ENCODE measurements around the gene PDE6B. TPM values are rescaled to one million over a fixed set of nuclear protein-coding genes. Genes with fewer than 3 reads are reported as not detected.

Gene PDE6B
- total RNA-seq, 1 donor from 2014 or later: 3.5 TPM

DNA sequence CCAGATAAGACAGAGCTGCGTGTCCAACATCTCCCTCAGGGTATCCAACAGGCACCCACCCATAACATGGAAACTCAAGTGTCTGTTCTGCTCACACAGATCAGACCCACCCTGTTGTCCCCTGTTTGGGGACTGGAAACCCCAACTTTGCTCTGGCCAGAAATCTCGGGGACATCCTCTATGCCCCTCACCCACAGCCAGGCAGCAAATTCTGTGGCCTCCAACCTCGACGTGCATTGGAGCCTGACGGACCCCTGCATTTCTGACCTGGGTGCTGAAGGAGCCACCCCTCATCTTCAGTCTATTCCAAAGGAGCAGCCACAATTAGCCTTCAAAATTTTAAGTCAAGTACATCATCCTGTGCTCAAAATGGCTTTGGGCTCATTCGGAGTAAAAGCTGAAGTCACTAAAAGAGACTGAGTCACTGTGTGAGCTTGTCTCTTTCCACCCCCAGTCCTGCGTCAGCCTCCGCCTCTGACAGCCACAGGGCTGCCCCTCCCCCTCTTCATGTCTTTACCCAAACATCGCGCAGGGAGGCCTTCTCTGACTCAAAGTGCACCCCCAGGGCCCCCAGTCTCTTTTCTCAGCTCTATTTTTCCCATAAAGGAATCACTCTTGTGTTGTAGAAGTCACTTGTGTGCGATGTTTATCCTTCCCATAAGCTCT lies 24.4 kb upstream of the PDE6B start:
- DNase-seq: no peak

DNA sequence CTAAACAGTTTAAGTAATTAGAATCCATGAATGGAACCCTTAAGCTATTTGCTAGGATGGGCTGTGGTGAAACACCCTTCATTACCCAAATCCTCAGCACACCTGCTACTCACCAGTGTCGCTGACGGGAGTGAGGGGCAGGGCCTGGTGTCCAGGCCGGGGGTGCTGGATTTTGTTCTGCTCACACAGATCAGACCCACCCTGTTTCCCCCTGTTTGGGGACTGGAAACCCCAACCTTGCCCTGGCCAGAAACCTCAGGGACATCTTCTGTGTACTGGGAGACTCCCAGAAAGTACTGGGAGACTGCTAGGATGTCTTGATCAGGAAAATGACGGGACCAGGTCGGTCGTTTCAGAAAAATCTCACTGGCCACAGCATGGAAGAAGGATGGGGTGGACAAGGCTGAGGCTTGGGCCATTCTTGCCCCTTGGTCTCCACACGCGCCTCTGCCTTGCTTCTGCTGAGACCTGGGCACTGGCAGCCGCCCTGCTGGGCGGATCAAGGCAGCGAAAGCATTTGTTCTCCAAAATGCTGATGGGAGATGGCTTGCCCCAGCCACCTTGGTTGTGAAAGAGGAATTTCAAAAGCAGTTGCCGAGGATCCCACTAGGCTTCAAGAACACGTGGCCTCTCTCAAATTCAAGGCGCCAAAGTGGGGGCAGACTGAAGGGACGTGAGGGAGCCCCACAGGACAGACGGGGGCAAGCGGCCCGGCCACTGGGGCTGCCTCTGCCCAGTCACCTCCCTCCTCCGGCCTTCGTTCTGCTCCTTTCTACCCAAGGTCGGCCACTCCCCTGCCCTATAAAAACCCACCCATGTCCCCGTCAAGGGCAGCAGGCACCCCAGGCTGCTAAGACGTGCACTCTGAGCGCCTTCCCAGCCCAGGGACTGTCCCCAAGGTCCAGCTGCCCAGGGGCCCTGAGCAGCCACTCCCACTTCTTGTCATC lies 23.5 kb upstream of the PDE6B start:
- no peak for DNase-seq

DNA sequence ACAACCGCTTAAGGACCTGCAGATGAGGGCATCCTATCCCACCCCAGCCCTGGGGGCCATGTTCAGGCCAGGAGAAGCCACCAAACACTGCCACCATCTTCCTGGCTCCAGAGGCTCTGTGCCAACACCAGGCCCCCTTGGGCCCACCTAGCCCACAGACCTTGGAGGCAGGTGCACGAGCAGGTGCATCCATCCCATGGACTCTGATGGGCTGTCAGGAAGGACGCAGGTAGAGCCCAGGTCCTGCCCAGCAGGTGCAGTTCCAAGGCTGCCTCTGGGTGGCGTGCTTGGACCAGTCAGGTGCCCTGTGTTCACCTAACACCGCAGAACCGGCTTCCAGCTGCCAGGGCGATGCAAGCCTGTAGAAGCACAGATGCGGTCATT lies 22.8 kb upstream of the PDE6B start:
- DNase-seq: peak; percentile 71

DNA sequence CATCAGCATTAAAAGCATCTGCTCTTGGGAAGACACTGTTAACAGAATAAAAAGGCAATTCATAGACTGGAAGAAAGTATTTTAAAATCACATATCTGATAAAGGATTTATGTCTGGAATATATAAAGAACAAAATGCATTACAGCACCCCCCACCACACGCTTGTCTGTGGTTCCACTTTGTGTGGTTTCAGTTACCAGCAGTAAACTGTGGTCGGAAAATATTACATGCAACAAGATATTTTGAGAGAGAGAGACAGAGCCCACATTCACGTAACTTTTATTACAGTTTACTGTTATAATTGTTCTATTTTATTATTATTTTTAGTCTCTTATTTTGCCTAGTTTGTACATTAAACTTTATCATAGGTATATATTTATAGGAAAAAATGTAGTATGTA lies 21.2 kb upstream of the PDE6B start:
- DNase-seq: no peak

DNA sequence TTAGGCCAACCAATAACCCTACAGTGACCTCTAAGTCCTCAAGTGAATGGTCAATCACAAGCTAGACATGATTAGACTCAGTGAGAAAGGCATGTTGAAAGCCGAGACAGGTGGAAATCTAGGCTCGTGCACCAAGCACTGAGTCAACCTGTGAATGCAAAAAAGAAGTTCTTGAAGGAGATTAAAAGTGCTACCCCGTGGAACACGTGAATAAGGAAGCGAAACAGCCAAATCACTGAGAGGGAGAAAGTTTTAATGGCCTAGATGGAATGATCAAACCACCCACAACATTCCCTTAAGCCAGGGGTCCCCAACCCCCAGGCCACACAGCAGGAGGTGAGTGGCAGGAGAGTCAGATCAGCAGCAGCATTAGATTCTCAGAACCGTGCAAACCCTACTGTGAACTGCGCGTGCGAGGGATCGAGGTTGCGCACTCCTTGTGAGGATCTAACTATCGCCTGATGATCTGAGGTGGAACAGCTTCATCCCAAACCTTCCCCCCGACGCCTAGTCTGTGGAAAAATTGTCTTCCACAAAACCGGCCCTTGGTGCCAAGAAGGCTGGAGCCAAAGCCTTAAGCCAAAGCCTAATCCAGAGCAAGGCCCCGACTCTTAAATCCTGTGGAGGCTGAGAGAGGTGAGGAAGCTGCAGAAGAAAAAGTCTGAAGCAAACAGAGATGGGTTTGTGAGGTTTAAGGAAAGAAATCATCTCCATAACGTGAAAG lies 19.5 kb upstream of the PDE6B start:
- no peak for DNase-seq

DNA sequence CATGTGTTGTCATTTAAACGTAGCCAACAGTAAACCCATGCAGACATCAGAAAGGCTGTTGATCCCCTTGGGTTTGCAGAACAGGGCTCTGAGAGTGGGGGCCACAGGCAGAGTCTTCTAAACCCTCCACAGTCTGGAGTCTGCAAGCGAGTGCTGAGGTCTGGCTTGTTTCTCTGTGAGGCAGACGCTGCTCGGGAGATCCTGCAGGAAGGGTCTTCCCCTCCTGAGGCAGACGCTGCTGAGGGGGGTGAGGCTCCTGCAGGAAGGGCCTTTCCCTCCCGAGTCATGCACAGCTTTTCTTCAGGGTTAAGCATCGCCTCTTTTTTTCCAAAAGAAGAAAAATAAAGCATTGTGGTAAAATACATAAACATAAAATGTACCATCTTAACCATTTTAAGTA lies 17.1 kb upstream of the PDE6B start:
- no peak for DNase-seq

DNA sequence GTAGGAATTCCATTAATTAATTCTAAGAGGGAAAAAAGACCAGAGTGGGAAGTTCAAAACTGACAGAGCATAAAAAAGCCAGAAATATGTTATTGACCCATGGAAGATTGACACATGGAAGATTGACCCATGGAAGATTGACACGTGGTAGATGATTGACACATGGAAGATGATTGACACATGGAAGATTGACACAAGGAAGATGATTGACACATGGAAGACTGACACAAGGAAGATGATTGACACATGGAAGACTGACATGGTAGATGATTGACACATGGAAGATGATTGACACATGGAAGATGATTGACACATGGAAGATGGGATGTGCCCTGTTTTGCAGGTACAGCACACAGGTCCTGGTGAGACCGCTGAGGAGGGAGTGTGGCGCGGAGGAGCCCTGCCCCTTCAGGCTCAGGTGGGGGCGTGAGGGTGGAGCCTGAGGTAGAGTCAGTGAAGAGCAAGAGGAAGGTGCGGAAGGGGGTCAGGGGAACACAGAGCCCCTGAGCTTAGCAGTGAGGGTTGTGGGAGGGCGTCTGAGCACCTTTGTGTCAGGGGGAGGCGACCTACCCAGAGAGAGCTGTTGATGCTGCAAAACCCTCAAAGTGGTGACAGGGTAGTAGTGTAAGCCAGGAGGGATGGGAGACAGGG lies 15.8 kb upstream of the PDE6B start:
- DNase-seq: no peak

DNA sequence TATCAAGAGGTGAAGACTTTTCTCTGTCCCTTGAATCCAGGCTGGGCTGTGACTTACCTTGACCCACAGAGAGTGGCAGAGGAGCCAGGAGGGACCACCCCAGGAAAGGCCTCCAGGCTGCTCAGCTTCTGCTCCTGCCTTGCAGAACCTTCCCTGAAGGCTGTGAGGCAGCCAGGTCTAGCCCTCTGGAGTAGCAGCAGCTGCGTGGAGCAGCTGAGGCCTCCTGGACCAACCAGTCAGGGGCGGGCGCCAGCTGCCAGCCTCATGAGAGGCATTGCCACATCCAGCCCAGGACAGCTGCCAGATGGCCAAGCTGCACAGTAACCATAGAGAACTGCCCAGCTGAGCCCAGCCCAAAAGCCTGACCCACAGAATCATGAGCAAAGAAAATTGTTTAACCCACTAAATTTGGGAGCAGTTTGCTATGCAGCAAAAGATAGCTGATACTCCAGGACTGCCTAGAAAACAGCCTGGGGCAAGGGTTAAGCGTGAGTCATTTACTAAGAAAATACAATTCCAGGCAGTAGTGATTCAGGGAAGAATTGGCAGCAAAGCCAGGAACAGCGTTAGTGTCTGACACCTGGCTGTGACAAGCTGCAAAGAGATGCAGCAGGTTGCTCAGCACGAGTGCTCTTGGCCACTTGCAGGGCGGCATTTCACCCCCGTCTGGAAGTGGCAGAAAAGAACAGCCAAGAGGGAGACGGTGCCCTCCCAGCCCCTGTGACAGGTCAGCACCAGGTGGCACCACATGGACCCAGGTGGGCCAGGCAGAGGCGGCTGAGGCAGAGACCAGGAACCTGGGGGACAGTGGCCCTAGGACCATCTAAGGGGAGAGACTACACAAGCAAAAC lies 14.7 kb upstream of the PDE6B start:
- DNase-seq: peak; percentile 91

DNA sequence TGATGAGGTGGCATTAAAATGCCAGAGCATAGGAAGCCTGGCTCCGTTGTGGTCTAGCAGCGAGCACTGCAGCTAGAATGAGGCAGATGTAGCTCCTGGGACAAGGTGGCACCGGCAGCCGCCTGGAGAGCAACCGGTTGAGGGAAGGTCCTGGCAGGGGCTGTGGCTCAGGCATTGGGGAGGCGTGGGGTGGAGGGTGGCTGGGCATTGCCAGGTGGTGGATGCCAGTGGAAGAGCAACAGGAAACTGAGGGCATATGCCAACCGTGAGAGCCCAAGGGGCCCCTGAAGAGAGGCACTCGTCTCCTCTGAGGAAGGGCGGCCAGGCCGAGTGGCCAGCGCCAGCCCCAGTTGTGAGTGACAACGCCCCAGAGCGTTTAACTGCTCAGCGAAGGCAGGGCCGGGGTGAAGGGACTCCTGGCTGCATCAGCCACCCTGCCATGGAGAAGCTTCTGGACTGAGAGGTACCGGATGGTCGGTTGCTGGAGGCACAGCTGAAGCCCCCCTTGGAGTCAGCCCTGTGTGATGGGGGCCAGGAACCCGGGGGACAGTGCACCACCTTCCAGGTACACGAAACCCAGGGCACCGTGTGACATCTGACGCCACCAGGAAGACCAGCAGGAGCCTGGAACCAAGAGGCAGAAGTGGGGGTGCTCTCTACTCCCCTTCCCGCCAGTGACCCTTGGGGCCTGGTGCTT lies 13.2 kb upstream of the PDE6B start:
- DNase-seq: no peak

DNA sequence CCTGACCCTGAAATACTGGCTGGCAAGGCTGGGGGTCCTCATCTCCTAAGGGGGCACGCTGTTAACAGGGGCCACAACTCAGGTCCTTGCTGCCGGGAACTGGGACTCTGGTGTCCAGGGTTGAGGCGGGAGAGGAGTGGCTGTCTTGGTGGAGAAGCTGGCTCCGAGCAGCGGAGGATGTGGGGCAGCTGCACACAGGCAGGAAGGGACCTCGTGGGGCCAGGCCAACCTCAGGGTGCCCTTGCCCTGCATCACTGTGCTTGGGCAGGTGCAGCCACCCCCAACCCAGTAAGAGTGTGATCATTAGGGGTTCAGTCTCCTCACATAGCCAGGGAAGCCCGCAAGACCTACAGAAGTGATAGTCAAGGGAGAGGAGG lies 12.6 kb upstream of the PDE6B start:
- no peak for DNase-seq

DNA sequence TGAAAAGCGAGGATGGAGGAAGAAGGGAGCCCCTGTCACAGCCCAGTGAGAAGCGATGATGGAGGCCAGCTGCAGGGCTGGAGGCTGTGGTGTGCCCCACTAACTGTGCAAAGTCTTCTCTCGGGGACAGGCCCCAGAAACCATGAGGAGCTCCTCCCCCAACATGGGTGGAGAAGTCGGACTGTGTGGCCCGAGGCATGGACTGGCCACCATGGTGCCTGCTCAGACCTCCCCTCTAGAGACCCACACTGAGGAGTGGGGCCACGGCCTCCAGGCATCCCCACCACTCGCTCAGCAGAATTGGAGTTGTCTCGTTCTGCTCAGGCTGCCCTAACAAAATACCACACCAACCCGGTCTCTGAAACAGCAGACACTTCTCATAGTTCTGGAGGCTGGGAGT lies 12.2 kb upstream of the PDE6B start:
- no peak for DNase-seq

DNA sequence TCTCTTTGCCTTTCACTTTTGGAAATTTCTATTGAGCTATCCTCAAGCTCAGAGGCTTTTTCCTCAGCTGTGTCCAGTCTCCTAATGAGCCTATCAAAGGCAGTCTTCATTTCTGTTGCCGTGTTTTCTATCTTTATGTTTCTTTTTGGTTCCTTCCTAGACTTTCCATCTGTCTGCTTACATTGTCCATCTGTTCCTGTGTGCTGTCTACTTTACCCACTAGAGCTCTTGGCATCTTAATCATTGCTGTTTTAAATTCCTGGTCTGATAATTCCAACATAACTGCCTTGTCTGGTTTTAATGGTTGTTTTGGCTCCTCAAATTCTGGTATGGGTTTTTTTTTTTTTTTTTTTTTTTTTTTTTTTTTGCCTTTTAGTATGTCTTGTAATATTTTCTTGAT lies 9.3 kb upstream of the PDE6B start:
- no peak for DNase-seq

DNA sequence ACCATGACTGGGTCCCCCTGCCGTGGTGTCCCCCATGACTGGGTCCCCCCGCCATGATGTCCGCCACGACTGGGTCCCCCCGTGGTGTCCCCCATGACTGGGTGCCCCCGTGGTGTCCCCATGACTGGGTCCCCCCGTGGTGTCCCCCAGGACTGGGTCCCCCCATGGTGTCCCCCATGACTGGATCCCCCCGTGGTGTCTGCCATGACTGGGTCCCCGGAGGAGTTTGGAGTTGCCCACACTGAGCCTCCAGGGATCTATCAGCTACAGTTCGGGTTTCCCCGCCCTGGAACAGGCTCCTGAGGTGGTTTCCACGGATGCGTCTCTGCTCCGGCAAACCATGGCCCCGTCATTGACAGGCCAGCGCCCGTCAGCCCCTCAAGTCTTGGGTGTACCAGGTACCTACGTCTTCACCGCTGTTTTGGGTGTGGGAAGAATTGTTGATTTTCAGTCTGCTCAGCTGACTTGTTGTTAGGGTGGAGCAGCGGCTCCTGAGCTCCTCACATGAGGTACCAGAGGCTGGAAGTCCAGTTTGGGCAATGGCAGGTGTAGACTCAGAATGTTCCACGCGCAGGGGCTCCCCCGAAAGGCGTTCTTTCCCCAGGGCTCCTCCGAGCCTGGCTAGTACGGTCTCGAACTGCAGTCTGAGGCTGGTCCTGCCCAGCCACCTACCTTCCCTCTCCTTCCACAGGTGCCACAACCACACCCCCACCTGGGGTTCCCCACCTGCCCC lies 8.3 kb upstream of the PDE6B start:
- DNase-seq: no peak

DNA sequence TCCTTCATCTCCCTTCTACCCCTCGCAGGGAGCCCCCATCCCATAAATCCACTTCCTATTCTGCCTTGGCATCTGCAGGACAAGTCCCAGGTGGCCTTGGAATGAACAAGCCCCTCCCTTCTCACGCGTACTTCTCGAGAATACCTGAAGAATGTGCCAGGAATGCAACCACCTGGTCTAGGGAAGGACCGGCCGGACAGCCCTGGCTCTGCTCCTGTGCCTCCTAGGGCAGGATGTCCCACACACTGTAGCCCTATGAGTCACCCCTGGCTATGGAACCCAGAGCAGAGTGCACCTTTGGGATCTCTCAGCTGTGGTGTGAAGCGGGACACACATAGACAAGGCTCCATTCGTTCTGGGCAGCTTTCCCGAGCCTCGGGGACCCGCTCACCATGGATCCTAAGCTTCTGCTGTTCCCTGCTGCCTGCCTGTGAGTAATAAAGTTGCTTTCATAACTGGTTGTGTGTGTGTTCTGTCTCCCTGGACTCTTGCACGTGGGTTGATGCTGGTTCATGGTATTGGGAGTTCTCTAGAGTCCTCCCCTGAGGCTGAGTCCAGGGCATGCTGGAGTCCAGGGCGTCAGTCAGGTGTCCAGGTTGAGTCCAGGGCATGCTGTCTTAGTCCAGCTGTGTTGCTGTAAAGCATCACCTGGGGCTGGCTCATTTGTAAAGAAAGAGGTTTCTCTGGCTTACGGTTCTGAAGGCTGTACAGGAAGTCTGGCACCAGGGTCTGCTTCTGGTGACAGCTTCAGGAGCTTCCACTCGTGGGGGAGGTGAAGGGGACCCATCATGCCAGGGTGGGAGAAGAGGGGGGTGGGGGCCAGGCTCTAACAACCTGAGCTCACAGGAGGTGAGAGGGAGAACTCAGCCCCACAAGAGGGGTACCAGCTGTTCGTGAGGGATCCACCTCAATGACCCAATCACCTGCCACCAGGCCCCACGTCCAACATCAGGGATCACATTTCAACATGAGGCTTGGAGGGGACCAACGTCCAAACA lies 7.4 kb upstream of the PDE6B start:
- DNase-seq: no peak

DNA sequence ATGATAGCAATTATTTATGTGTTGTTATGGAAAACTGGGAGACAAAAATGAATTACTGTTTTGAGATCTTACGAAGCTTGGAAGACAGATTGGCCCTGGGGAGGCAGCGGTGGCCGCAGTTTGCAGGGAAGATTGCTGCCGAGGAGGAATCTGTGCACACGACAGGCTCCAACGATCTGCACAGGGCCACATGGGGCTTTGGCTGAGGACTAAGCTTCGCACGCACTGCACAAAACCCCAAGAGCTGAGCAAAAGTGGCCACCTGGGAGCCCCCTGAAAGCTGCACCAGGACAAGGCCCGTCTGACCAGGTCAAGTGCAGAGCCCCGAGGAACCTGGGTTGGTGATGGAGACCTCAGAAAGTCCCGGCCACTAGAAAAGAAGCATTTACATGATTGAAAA lies 5.2 kb upstream of the PDE6B start:
- DNase-seq: no peak

DNA sequence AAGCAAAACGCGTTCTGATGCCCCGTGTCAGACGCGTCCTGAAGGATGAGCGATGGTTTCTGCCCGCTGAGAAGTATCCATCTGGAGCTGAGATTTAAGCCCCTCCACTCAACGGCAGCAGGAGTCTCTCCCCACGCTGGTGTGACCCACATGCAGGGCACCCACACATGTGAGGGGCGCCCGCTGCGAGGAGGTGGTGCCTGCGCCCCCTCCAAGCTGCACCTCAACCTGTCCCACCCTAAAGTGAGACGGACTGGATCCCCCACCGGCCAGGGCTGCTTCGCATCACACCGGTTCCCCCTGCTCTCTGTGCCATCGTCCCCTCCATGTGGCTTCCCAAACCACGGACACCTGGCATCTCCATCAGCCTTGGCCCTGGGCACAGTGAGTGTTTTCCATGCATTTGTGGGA lies 4.5 kb upstream of the PDE6B start:
- DNase-seq: no peak

DNA sequence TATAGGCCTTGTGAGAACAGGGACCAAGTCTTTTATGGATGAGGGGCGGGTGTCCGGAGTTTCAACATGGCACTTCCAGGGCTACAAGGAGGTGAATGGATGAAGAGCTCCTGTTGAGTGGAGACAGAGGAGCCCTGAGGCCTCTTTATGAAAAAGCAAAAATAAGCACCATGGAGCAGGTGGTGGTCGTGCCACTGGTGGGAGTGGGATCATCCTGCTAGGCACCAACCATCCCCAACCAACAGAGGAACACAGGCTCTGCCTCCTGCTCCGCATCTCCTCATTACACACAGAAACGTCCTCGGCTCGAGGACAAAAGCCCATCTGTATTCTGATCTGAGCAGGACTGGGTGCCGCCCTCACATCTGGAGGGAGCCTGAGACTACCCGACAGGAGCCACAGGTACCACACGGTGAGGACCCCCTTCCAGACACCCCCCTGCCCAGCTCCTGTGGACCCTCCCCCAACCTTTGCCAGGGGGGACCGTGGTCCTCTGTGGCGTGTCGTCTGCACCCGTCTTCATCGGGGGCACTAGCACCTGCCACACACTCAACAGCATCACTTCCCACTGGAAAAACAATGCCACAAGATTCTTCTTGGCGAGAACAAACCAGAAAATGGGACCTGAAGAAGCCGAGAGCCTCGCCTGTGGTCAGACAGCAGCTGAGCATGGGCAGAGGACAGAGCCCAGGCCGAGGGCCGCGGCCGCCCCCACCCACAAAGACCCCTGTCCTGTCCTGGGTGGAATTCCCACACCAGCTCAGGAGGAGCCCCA lies 3.9 kb upstream of the PDE6B start:
- no peak for DNase-seq
